GM23338 (cell line): ENCODE results near the gene DLGAP4. TPM values are rescaled to one million over a fixed set of nuclear protein-coding genes. Genes with fewer than 3 reads are reported as not detected.

ENCODE experiments used
- ATAC-seq: fragments of 200-7000 bp; cut with Tn5 transposase; 3 replicates; pipeline ENCODE4 v1.9.1; 2020
- DNase-seq: peaks from one replicate; pipeline ENCODE4 v3.0.0-alpha.2; 2015; ENCODE audit warnings: low spot score
- H2AFZ ChIP-seq: fragments of 200-600 bp; sonication (generic); 2 replicates; pipeline ENCODE4 v1.8.0; 2016; ENCODE audit warnings: antibody characterized with exemption, mild to moderate bottlenecking, moderate library complexity
- H3F3A ChIP-seq: fragments of 200-600 bp; sonication (generic); replicated peaks from 2 replicates; pipeline ENCODE4 v1.8.0; 2017; ENCODE audit warnings: antibody characterized with exemption, mixed run types, low read depth
- H3K27ac ChIP-seq: fragments of 200-600 bp; sonication (generic); 2 replicates; pipeline ENCODE4 v1.6.1; 2016; ENCODE audit warnings: low read depth
- H3K27me3 ChIP-seq: fragments of 200-600 bp; sonication (generic); 2 replicates; pipeline ENCODE4 v1.8.0; 2016; ENCODE audit warnings: mild to moderate bottlenecking, mixed run types, moderate library complexity; ENCODE audit not compliant: insufficient read depth
- H3K36me3 ChIP-seq: fragments of 200-600 bp; sonication (generic); 2 replicates; pipeline ENCODE4 v1.8.0; 2016; ENCODE audit warnings: mild to moderate bottlenecking; ENCODE audit not compliant: insufficient read depth
- H3K4me1 ChIP-seq: fragments of 200-600 bp; sonication (generic); 2 replicates; pipeline ENCODE4 v1.8.0; 2016; ENCODE audit warnings: mild to moderate bottlenecking, moderate library complexity; ENCODE audit not compliant: insufficient read depth
- H3K4me2 ChIP-seq: fragments of 200-600 bp; sonication (generic); 2 replicates; pipeline ENCODE4 v1.7.1; 2017; ENCODE audit warnings: mixed run types
- H3K4me3 ChIP-seq: fragments of 200-600 bp; sonication (generic); 2 replicates; pipeline ENCODE4 v1.6.1; 2016; ENCODE audit warnings: mixed run types
- H3K79me2 ChIP-seq: fragments of 200-600 bp; sonication (generic); replicated peaks from 2 replicates; pipeline ENCODE4 v1.8.0; 2017; ENCODE audit warnings: mild to moderate bottlenecking; ENCODE audit not compliant: insufficient read depth
- H3K9me2 ChIP-seq: fragments of 200-600 bp; sonication (generic); 2 replicates; pipeline ENCODE4 v1.8.0; 2017; ENCODE audit not compliant: insufficient read depth
- H4K20me1 ChIP-seq: fragments of 200-600 bp; sonication (generic); replicated peaks from 2 replicates; pipeline ENCODE4 v1.8.0; 2017; ENCODE audit warnings: mild to moderate bottlenecking; ENCODE audit not compliant: insufficient read depth
- H3K27ac Mint-ChIP-seq: 2 replicates; pipeline ENCODE4 v1.8.0; 2020; ENCODE audit warnings: inconsistent platforms, mild to moderate bottlenecking, moderate library complexity, mixed read lengths
- H3K27me3 Mint-ChIP-seq: 3 replicates; pipeline ENCODE4 v1.8.0; 2022; ENCODE audit warnings: low read depth, mild to moderate bottlenecking, moderate library complexity, mixed read lengths, inconsistent platforms; ENCODE audit not compliant: insufficient read depth, poor library complexity
- H3K36me3 Mint-ChIP-seq: 3 replicates; pipeline ENCODE4 v1.8.0; 2021; ENCODE audit warnings: low read depth, mild to moderate bottlenecking, inconsistent platforms, moderate library complexity, mixed read lengths
- H3K4me1 Mint-ChIP-seq: 3 replicates; pipeline ENCODE4 v1.8.0; 2020; ENCODE audit warnings: mild to moderate bottlenecking, inconsistent platforms, mixed read lengths
- H3K4me3 Mint-ChIP-seq: 3 replicates; pipeline ENCODE4 v1.8.0; 2021; ENCODE audit warnings: moderate library complexity, mild to moderate bottlenecking, inconsistent platforms, mixed read lengths
- H3K9me3 Mint-ChIP-seq: 3 replicates; pipeline ENCODE4 v1.8.0; 2020; ENCODE audit warnings: moderate library complexity, mild to moderate bottlenecking, inconsistent platforms, mixed read lengths
- CREB1 ChIP-seq: fragments of 250-450 bp; sonication (Bioruptor Pico); IDR thresholded peaks from 2 replicates; pipeline ENCODE4 v1.5.0; 2020; ENCODE audit warnings: low read depth, mild to moderate bottlenecking, moderate library complexity
- EZH2 ChIP-seq: fragments of 200-600 bp; sonication (generic); IDR thresholded peaks from one replicate; pipeline ENCODE4 v1.8.0; 2017; ENCODE audit warnings: antibody characterized with exemption, mild to moderate bottlenecking, low read depth; ENCODE audit not compliant: unreplicated experiment
- JUNB ChIP-seq: IDR thresholded peaks from one replicate; pipeline ENCODE4 v1.6.1; 2016; ENCODE audit warnings: antibody characterized with exemption; ENCODE audit not compliant: unreplicated experiment
- NANOG ChIP-seq: IDR thresholded peaks from 2 replicates; pipeline ENCODE4 v1.6.1; 2016; ENCODE audit warnings: antibody characterized with exemption, borderline replicate concordance
- STAT1 ChIP-seq: IDR thresholded peaks from one replicate; pipeline ENCODE4 v1.6.1; 2016; ENCODE audit warnings: antibody characterized with exemption; ENCODE audit not compliant: unreplicated experiment
- polyA plus RNA-seq: library from polyadenylated mRNA; unstranded; fragments of >200 nt; fragmentation: Nextera tagmentation; extraction: Ambion mirVana; gene quantifications from 2 replicates; pipeline ENCODE4 v1.2.1, GENCODE V29; 2016
- total RNA-seq: library from RNA; depleted of rRNA; stranded (reverse); fragments of >200 nt; shearing (Covaris generic); gene quantifications from 2 replicates; pipeline ENCODE4 v1.2.3, GENCODE V29; 2014
- TF ChIP-seq, protein P1 (sequence below): IDR thresholded peaks from 2 replicates; pipeline ENCODE4 v1.6.1; 2016; ENCODE audit warnings: antibody characterized with exemption
- TF ChIP-seq, protein P2 (sequence below), 2 experiments: fragments of 200-600 bp in 1 of 2; sonication (generic) in 1 of 2; conservative IDR thresholded peaks; 2 replicates each; pipeline versions ENCODE4 v1.5.1 to v1.6.1; 2016 to 2017; ENCODE audit warnings: antibody characterized with exemption in 2 of 2, low read depth in 2 of 2, mild to moderate bottlenecking in 2 of 2, moderate library complexity in 1 of 2
- TF ChIP-seq, protein P3 (sequence below): IDR thresholded peaks from one replicate; pipeline ENCODE4 v1.6.1; 2018; ENCODE audit warnings: antibody characterized with exemption; ENCODE audit not compliant: unreplicated experiment

Gene DLGAP4
- total and polyA plus RNA-seq, 2 experiments from 2014 or later = 46.1 to 52.2 TPM

DNA sequence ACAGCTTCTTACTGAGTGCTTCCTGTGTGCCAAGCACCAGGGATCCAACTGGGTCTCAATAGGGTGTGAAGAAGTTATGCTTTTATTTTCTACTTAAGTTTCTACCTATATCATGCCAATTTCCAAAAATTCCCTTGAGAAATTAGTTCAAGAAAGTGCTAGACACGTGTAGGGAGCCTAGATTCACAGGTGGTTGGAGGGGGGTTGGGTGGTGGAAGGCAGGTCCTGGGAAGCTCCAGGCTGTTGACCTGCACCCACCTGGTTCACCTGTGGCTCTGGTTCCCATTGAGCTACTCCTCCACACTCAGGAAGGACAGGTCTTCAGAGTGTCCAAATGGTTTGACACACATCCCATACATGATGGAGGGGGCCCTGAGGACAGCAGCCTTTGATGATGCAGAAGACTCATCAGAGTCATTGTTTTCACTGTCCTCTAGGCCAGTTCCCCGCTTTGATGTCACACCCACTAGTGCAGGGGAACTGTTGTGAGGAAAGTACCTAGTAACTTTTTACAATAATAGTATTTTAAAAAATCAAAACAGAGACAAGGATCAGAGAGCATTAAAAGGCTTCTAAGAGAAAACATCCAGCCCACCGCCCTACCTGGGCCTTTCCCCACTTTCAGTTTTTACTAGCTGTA, 195.3 kb downstream of the DLGAP4 start (continued):
- TF ChIP-seq, protein P1, sequence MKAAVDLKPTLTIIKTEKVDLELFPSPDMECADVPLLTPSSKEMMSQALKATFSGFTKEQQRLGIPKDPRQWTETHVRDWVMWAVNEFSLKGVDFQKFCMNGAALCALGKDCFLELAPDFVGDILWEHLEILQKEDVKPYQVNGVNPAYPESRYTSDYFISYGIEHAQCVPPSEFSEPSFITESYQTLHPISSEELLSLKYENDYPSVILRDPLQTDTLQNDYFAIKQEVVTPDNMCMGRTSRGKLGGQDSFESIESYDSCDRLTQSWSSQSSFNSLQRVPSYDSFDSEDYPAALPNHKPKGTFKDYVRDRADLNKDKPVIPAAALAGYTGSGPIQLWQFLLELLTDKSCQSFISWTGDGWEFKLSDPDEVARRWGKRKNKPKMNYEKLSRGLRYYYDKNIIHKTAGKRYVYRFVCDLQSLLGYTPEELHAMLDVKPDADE = no peak
- TF ChIP-seq, protein P2, sequence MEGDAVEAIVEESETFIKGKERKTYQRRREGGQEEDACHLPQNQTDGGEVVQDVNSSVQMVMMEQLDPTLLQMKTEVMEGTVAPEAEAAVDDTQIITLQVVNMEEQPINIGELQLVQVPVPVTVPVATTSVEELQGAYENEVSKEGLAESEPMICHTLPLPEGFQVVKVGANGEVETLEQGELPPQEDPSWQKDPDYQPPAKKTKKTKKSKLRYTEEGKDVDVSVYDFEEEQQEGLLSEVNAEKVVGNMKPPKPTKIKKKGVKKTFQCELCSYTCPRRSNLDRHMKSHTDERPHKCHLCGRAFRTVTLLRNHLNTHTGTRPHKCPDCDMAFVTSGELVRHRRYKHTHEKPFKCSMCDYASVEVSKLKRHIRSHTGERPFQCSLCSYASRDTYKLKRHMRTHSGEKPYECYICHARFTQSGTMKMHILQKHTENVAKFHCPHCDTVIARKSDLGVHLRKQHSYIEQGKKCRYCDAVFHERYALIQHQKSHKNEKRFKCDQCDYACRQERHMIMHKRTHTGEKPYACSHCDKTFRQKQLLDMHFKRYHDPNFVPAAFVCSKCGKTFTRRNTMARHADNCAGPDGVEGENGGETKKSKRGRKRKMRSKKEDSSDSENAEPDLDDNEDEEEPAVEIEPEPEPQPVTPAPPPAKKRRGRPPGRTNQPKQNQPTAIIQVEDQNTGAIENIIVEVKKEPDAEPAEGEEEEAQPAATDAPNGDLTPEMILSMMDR (conservative IDR thresholded peaks at IDR 0.05; ENCODE audit: low read depth in 2 of 2) = no peak

DNA sequence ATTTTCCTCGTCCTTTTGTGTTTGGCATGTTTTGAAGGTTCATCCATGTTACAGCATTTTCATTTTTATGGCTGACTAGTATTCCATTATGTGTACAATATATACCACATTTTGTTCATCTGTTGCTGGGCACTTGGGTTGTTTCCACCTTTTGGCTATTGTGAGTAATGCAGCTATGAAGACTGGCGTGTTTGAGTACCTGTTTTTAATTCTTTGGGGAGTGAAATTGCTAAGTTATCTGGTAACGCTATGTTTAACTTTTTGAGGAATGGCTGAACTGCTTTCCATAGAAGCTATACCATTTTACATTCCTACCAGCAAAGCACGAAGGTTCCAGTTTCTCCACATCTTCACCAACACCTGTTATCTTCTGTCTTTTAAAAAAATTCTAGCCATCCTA, 198.2 kb downstream of the DLGAP4 start:
- no peaks in the 10 kb centered on the region; the same call in 2 of the 3 replicates for H3K4me1 Mint-ChIP-seq
- H3K27ac Mint-ChIP-seq = no peak overlapping the region
- Histone ChIP-seq H3K4me2 (no peak overlapping the region), H3K27me3 (no peaks in the 10 kb centered on the region), H3K4me1 (no peaks in the 10 kb centered on the region), H3K27ac (no peak overlapping the region), H2AFZ (no peak overlapping the region), H4K20me1 (peaks cover 5% of the 10 kb centered on the region), H3F3A (no peaks in the 10 kb centered on the region), H3K9me2 (no peaks in the 10 kb centered on the region), H3K79me2 (no peaks in the 10 kb centered on the region), H3K4me3 (no peak overlapping the region), H3K36me3 (peaks cover 16% of the 10 kb centered on the region)
- peaks cover 31% of the 10 kb centered on the region for H3K36me3 Mint-ChIP-seq
- H3K9me3 Mint-ChIP-seq = no peaks in the 10 kb centered on the region
- TF ChIP-seq STAT1 = no peak
- TF ChIP-seq NANOG = no peak
- TF ChIP-seq, protein P3, sequence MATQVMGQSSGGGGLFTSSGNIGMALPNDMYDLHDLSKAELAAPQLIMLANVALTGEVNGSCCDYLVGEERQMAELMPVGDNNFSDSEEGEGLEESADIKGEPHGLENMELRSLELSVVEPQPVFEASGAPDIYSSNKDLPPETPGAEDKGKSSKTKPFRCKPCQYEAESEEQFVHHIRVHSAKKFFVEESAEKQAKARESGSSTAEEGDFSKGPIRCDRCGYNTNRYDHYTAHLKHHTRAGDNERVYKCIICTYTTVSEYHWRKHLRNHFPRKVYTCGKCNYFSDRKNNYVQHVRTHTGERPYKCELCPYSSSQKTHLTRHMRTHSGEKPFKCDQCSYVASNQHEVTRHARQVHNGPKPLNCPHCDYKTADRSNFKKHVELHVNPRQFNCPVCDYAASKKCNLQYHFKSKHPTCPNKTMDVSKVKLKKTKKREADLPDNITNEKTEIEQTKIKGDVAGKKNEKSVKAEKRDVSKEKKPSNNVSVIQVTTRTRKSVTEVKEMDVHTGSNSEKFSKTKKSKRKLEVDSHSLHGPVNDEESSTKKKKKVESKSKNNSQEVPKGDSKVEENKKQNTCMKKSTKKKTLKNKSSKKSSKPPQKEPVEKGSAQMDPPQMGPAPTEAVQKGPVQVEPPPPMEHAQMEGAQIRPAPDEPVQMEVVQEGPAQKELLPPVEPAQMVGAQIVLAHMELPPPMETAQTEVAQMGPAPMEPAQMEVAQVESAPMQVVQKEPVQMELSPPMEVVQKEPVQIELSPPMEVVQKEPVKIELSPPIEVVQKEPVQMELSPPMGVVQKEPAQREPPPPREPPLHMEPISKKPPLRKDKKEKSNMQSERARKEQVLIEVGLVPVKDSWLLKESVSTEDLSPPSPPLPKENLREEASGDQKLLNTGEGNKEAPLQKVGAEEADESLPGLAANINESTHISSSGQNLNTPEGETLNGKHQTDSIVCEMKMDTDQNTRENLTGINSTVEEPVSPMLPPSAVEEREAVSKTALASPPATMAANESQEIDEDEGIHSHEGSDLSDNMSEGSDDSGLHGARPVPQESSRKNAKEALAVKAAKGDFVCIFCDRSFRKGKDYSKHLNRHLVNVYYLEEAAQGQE = no peak
- TF ChIP-seq EZH2 = no peak
- TF ChIP-seq CREB1 (CRISPR knock-in tag) = no peak
- TF ChIP-seq JUNB = no peak
- TF ChIP-seq, protein P2 (conservative IDR thresholded peaks at IDR 0.05; ENCODE audit: low read depth in 2 of 2) = peak in 1 of 2 experiments; percentile 34; a peak in 2 of 4 replicates
- H3K4me3 Mint-ChIP-seq = no peak overlapping the region
- H3K27me3 Mint-ChIP-seq = peaks cover 6% of the 10 kb centered on the region
- ATAC-seq = no peak
- DNase-seq = no peak
